Heart left ventricle (tissue), 13 donors: ENCODE results near the gene MOGAT1.

Source experiments
- POLR2A ChIP-seq, 2 donors: fragments of 450-650 bp; IDR thresholded peaks; one replicate each; pipeline ENCODE4 v1.6.1; 2017; ENCODE audit warnings: antibody characterized with exemption in 2 of 2, mild to moderate bottlenecking in 2 of 2, moderate library complexity in 2 of 2
- TF ChIP-seq, protein P1 (sequence below), 12 donors: fragments of 200-600 bp; sonication (generic) in 4 of 12; IDR thresholded peaks; one replicate each; pipeline versions ENCODE4 v1.5.0 to v1.8.0; 2018 to 2022; ENCODE audit warnings: antibody characterized with exemption in 12 of 12, mild to moderate bottlenecking in 5 of 12
- donor health status: ischemic (EF 13 %, LVEDD 7.1; RV severe dilation, severe dysfunction).
- donor health status: DM: no; HTN: yes; CAD: no.
- donor health status: DM: no; HTN: no; CAD: no.
- donor health status: ischemic (EF 25% LVEDD 6.9; RV normal size, moderate dysfunction).
- donor health status: ischemic (EF 25% LVEDD 5.7; RV mildly dilated, moderate dysfunction).
- donor health status: ischemic (EF 35%, LVEDD 5.7; RV mildly dilated, moderate dysfunction).
- donor health status: nonischemic (EF 11% LVEDD 7.7; RV severe dilation, severe dysfunction).
- donor health status: DM: yes; HTN: yes; CAD: no.
- donor health status: PGD.
- donor health status: ischemic (EF 29% LVEDD 5.4; RV normal size, mild dysfunction).
- donor health status: nonischemic (EF 23%, LVEDD 6.1; RV moderate dilation, normal function).

DNA sequence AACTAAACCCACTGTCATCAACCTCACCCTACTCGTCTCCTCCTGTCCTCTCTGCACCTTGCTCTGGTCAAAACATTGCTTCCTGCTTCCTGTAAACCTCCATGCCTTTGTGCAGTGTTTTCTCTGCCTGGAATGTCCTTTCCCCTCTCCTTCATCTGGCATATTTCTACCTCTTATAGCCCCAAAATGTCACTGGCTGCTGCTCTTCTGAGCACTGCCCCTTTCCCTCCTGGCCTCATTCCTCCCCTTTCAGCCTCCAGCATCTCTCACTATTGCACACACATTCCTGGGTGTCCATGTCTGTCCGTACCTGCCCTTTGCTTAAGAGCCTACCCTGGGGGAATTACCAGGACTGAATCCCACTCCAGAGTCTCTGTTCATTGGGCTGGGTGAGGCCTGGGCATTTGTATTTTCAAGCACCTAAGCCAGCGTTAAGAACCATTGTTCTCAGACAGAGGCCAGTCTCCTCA, 84.9 kb downstream of the MOGAT1 start:
- TF ChIP-seq POLR2A (IDR thresholded peaks at IDR 0.05) = no peak
- TF ChIP-seq, protein P1, sequence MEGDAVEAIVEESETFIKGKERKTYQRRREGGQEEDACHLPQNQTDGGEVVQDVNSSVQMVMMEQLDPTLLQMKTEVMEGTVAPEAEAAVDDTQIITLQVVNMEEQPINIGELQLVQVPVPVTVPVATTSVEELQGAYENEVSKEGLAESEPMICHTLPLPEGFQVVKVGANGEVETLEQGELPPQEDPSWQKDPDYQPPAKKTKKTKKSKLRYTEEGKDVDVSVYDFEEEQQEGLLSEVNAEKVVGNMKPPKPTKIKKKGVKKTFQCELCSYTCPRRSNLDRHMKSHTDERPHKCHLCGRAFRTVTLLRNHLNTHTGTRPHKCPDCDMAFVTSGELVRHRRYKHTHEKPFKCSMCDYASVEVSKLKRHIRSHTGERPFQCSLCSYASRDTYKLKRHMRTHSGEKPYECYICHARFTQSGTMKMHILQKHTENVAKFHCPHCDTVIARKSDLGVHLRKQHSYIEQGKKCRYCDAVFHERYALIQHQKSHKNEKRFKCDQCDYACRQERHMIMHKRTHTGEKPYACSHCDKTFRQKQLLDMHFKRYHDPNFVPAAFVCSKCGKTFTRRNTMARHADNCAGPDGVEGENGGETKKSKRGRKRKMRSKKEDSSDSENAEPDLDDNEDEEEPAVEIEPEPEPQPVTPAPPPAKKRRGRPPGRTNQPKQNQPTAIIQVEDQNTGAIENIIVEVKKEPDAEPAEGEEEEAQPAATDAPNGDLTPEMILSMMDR (IDR thresholded peaks at IDR 0.05) = no peak
